PC-3 (cell line): ENCODE data around the gene SH3BP4. TPM values are rescaled to one million over a fixed set of nuclear protein-coding genes. Genes with fewer than 3 reads are reported as not detected.

ENCODE experiments used
- ATAC-seq: fragments of 200-7000 bp; cut with Tn5 transposase; 2 replicates; pipeline ENCODE4 v1.9.1; 2020; ENCODE audit warnings: mild to moderate bottlenecking, moderate library complexity
- BruUV-seq: library from RNA; stranded (reverse); fragments of 400-500 nt; replicated peaks from 2 replicates; lab custom pipeline; 2021; lab: Mats Ljungman, UMichigan
- CTCF ChIA-PET: fragments of 300-600 bp; sonication (Branson Sonifier 250); formaldehyde crosslinking; loops from one replicate; lab custom pipeline; 2022; ENCODE audit warnings: antibody characterized with exemption; lab: Charles Lee
- POLR2A ChIA-PET: fragments of 300-600 bp; sonication (Branson Sonifier 250); formaldehyde crosslinking; loops from one replicate; lab custom pipeline; 2022; ENCODE audit warnings: antibody characterized with exemption; ENCODE audit not compliant: unreplicated experiment; lab: Charles Lee
- DNase-seq: peaks from one replicate; pipeline ENCODE4 v3.0.0-alpha.2; 2015
- H2AFZ ChIP-seq: fragments of 300-600 bp; sonication (generic); 2 replicates; pipeline ENCODE4 v1.6.0; 2016; ENCODE audit warnings: antibody characterized with exemption, low read length
- H3F3A ChIP-seq: fragments of 300-600 bp; sonication (generic); one replicate; pipeline ENCODE4 v1.6.0; 2017; ENCODE audit warnings: antibody characterized with exemption, low read length, control low read depth, mild to moderate bottlenecking; ENCODE audit not compliant: unreplicated experiment
- H3K27ac ChIP-seq: fragments of 300-600 bp; sonication (generic); 2 replicates; pipeline ENCODE4 v1.5.1; 2016; ENCODE audit warnings: mild to moderate bottlenecking, low read length
- H3K27me3 ChIP-seq: fragments of 300-600 bp; sonication (generic); 2 replicates; pipeline ENCODE4 v1.6.1; 2016; ENCODE audit warnings: low read length, mixed read lengths
- H3K36me3 ChIP-seq: fragments of 300-600 bp; sonication (generic); 2 replicates; pipeline ENCODE4 v1.6.1; 2016; ENCODE audit warnings: low read depth, mixed run types, low read length, mixed read lengths
- H3K4me1 ChIP-seq: fragments of 300-600 bp; sonication (generic); 2 replicates; pipeline ENCODE4 v1.5.1; 2016; ENCODE audit warnings: low read length; ENCODE audit not compliant: insufficient read depth
- H3K4me2 ChIP-seq: fragments of 300-600 bp; sonication (generic); 2 replicates; pipeline ENCODE4 v1.6.0; 2016; ENCODE audit warnings: low read length
- H3K4me3 ChIP-seq: fragments of 300-600 bp; sonication (generic); 2 replicates; pipeline ENCODE4 v1.5.1; 2016; ENCODE audit warnings: mild to moderate bottlenecking, low read length, mixed read lengths
- H3K79me2 ChIP-seq: fragments of 300-600 bp; sonication (generic); 2 replicates; pipeline ENCODE4 v1.6.1; 2017; ENCODE audit warnings: low read length, mixed read lengths
- H3K9ac ChIP-seq: fragments of 300-600 bp; sonication (generic); 2 replicates; pipeline ENCODE4 v1.6.0; 2016; ENCODE audit warnings: mild to moderate bottlenecking, low read length
- H3K9me2 ChIP-seq: fragments of 300-600 bp; sonication (generic); replicated peaks from 2 replicates; pipeline ENCODE4 v1.6.1; 2016; ENCODE audit warnings: mixed run types, low read length, mixed read lengths
- H3K9me3 ChIP-seq: fragments of 300-600 bp; sonication (generic); 2 replicates; pipeline ENCODE4 v1.6.1; 2016; ENCODE audit warnings: low read length, mixed read lengths
- H4K20me1 ChIP-seq: fragments of 300-600 bp; sonication (generic); 2 replicates; pipeline ENCODE4 v1.6.1; 2016; ENCODE audit warnings: low read length, mixed read lengths
- CTCF ChIP-seq: fragments of 300-600 bp; sonication (generic); conservative IDR thresholded peaks from 2 replicates; pipeline ENCODE4 v1.5.1; 2017; ENCODE audit warnings: antibody characterized with exemption, low read depth, mild to moderate bottlenecking, low read length
- EZH2 ChIP-seq: fragments of 300-600 bp; sonication (generic); IDR thresholded peaks from one replicate; pipeline ENCODE4 v1.6.1; 2017; ENCODE audit warnings: antibody characterized with exemption, mild to moderate bottlenecking, low read length; ENCODE audit not compliant: unreplicated experiment
- EZH2phosphoT487 ChIP-seq: fragments of 300-600 bp; sonication (generic); IDR thresholded peaks from 2 replicates; pipeline ENCODE4 v1.6.1; 2018; ENCODE audit warnings: mild to moderate bottlenecking, antibody characterized with exemption, low read length, borderline replicate concordance
- intact Hi-C: fragments of 100-400 bp; cut with micrococcal nuclease; formaldehyde crosslinking; loops from 2 replicates; pipeline ENCODE4 v1.9.0; 2023
- total RNA-seq: library from RNA; depleted of rRNA; stranded (reverse); fragments of >200 nt; gene quantifications from 2 replicates; pipeline ENCODE4 v1.2.3, GENCODE V29; 2014

Gene SH3BP4
- total RNA-seq, 1 experiment from 2014 or later: 35.2 TPM

GRCh38 chr2:234905547-234906265 is 46.1 kb upstream of the SH3BP4 start:
- Histone ChIP-seq H3K9ac (no peak overlapping the region), H3F3A (no peaks in the 10 kb centered on the region), H3K9me2 (no peaks in the 10 kb centered on the region), H3K4me3 (no peak overlapping the region), H2AFZ (no peak overlapping the region), H3K79me2 (no peaks in the 10 kb centered on the region), H3K36me3 (no peaks in the 10 kb centered on the region), H3K4me2 (no peak overlapping the region), H3K4me1 (no peaks in the 10 kb centered on the region), H3K27me3 (no peaks in the 10 kb centered on the region), H3K9me3 (no peaks in the 10 kb centered on the region), H4K20me1 (no peaks in the 10 kb centered on the region), H3K27ac (no peak overlapping the region)
- TF ChIP-seq EZH2phosphoT487 (no peak), EZH2 (no peak), CTCF (no peak)
- intact Hi-C loops: no loop called here
- DNase-seq: no peak
- no TSS peak for BruUV-seq
- no peak for ATAC-seq
- ChIA-PET POLR2A (no interaction called here), CTCF (no interaction called here)

- POLR2A ChIA-PET: no interaction called here
- H3K9ac ChIP-seq: no peak overlapping the region
- no peak for DNase-seq
- no peaks in the 10 kb centered on the region for H4K20me1 ChIP-seq
- CTCF ChIA-PET: no interaction called here
- H3K4me2 ChIP-seq: no peak overlapping the region
- no peaks in the 10 kb centered on the region for H3K9me2 ChIP-seq
- H3K27me3 ChIP-seq: no peaks in the 10 kb centered on the region
- ATAC-seq: no peak
- H3K9me3 ChIP-seq: no peaks in the 10 kb centered on the region
- H3K27ac ChIP-seq: no peak overlapping the region
- peaks cover 6% of the 10 kb centered on the region; the same call in 1 of the 2 replicates for H3K4me1 ChIP-seq
- no peaks in the 10 kb centered on the region for H3K79me2 ChIP-seq
- H2AFZ ChIP-seq: no peak overlapping the region
- H3K4me3 ChIP-seq: no peak overlapping the region
- no TSS peak for BruUV-seq
- intact Hi-C loops: no loop called here
- TF ChIP-seq EZH2: no peak
- TF ChIP-seq EZH2phosphoT487: no peak
- no peak for TF ChIP-seq CTCF
- no peaks in the 10 kb centered on the region for H3F3A ChIP-seq
- no peaks in the 10 kb centered on the region for H3K36me3 ChIP-seq
Observed at GRCh38 chr2:234910186-234910679, 41.6 kb upstream of the SH3BP4 start.

GRCh38 chr2:234911271-234911670 is 40.5 kb upstream of the SH3BP4 start:
- Histone ChIP-seq H3K4me2 (no peak overlapping the region), H4K20me1 (no peaks in the 10 kb centered on the region), H3K79me2 (no peaks in the 10 kb centered on the region), H3K27ac (no peak overlapping the region), H3K9ac (no peak overlapping the region), H2AFZ (no peak overlapping the region), H3K9me2 (no peaks in the 10 kb centered on the region), H3K4me3 (no peak overlapping the region), H3F3A (no peaks in the 10 kb centered on the region), H3K27me3 (no peaks in the 10 kb centered on the region), H3K4me1 (peaks cover 6% of the 10 kb centered on the region; the same call in 1 of the 2 replicates), H3K36me3 (no peaks in the 10 kb centered on the region), H3K9me3 (no peaks in the 10 kb centered on the region)
- peak; percentile 88 for DNase-seq
- BruUV-seq: no TSS peak
- intact Hi-C loops: no loop called here
- peak; percentile 95 for ATAC-seq
- ChIA-PET CTCF (interaction anchor here (0.6 to 1.0 kb wide), 2 partner anchors 196 to 233 kb away, joined by 3 to 7 read pairs; no protein-coding TSS in a partner anchor), POLR2A (no interaction called here)
- TF ChIP-seq EZH2phosphoT487 (no peak), EZH2 (no peak), CTCF (no peak)
